ENCODE data around the gene NEAT1. TPM values are rescaled to one million over a fixed set of nuclear protein-coding genes. Genes with fewer than 3 reads are reported as not detected.

The NEAT1 gene
- total RNA-seq, 2 experiments from 2014 or later = 221 to 223 TPM

GRCh38 chr11:65404210-65404609 lies 18.4 kb upstream of the NEAT1 start:
- no peaks in the 10 kb centered on the region for H3K27me3 Mint-ChIP-seq
- ChIA-PET CTCF (no interaction called here), POLR2A (no interaction called here)
- peaks cover 42% of the 10 kb centered on the region for H3K36me3 Mint-ChIP-seq (ENCODE audit: low read depth)
- TF ChIP-seq CTCF (IDR thresholded peaks at IDR 0.05) = no peak
- no peak overlapping the region for H3K27ac Mint-ChIP-seq
- no peak for ATAC-seq (ENCODE audit: poor library complexity)
- H3K27ac ChIP-seq (ENCODE audit: low read depth in 1 of 2, low read length in 2 of 2) = no peak overlapping the region
- no peaks in the 10 kb centered on the region for H3K9me3 Mint-ChIP-seq
- H3K4me3 ChIP-seq (ENCODE audit: low read length) = no peak overlapping the region
- H3K4me1 Mint-ChIP-seq (ENCODE audit: low read depth) = peaks cover 5% of the 10 kb centered on the region
- peaks cover 9% of the 10 kb centered on the region for H3K4me1 ChIP-seq (ENCODE audit: insufficient read depth, low read length)
- intact Hi-C loops (cut with DNase I, micrococcal nuclease) = loop anchor here in 1 of 2 experiments (2.0 kb wide), 1 partner anchor 15 kb away; no protein-coding TSS in a partner anchor
- no peak overlapping the region for H3K4me3 Mint-ChIP-seq
- peaks cover 61% of the 10 kb centered on the region for H3K36me3 ChIP-seq (ENCODE audit: insufficient read depth, low read length)
- no peak for DNase-seq
- no peaks in the 10 kb centered on the region for H3K27me3 ChIP-seq (ENCODE audit: control insufficient read depth in 1 of 2, insufficient read depth in 2 of 2, low read length in 2 of 2)
- H3K9me3 ChIP-seq (ENCODE audit: control insufficient read depth in 1 of 2, insufficient read depth in 1 of 2, low read length in 2 of 2) = no peaks in the 10 kb centered on the region

- Mint-ChIP-seq H3K27ac (no peak overlapping the region), H3K9me3 (no peaks in the 10 kb centered on the region), H3K4me3 (no peak overlapping the region), H3K36me3 (ENCODE audit: low read depth) (peaks cover 40% of the 10 kb centered on the region), H3K4me1 (ENCODE audit: low read depth) (peaks cover 5% of the 10 kb centered on the region), H3K27me3 (no peaks in the 10 kb centered on the region)
- ChIA-PET POLR2A (no interaction called here), CTCF (no interaction called here)
- Histone ChIP-seq H3K27ac (ENCODE audit: low read depth in 1 of 2, low read length in 2 of 2) (no peak overlapping the region), H3K4me3 (ENCODE audit: low read length) (no peak overlapping the region), H3K36me3 (ENCODE audit: insufficient read depth, low read length) (peaks cover 61% of the 10 kb centered on the region), H3K4me1 (ENCODE audit: insufficient read depth, low read length) (peaks cover 9% of the 10 kb centered on the region), H3K9me3 (ENCODE audit: control insufficient read depth in 1 of 2, insufficient read depth in 1 of 2, low read length in 2 of 2) (no peaks in the 10 kb centered on the region), H3K27me3 (ENCODE audit: control insufficient read depth in 1 of 2, insufficient read depth in 2 of 2, low read length in 2 of 2) (no peaks in the 10 kb centered on the region)
- no peak for TF ChIP-seq CTCF (IDR thresholded peaks at IDR 0.05)
- DNase-seq (no peak), ATAC-seq (ENCODE audit: poor library complexity) (no peak)
- intact Hi-C loops (cut with DNase I, micrococcal nuclease) = loop anchor here in 1 of 2 experiments (2.0 kb wide), 1 partner anchor 16 kb away; no protein-coding TSS in a partner anchor
These were observed 17.8 kb upstream of the NEAT1 start for GRCh38 chr11:65404638-65405339.

GRCh38 chr11:65410936-65411680 lies 11.5 kb upstream of the NEAT1 start:
- peaks cover 32% of the 10 kb centered on the region for H3K36me3 Mint-ChIP-seq (ENCODE audit: low read depth)
- Histone ChIP-seq H3K4me3 (ENCODE audit: low read length) (no peak overlapping the region), H3K4me1 (ENCODE audit: insufficient read depth, low read length) (peaks cover 9% of the 10 kb centered on the region), H3K36me3 (ENCODE audit: insufficient read depth, low read length) (peaks cover 53% of the 10 kb centered on the region), H3K9me3 (ENCODE audit: control insufficient read depth in 1 of 2, insufficient read depth in 1 of 2, low read length in 2 of 2) (no peaks in the 10 kb centered on the region), H3K27me3 (ENCODE audit: control insufficient read depth in 1 of 2, insufficient read depth in 2 of 2, low read length in 2 of 2) (no peaks in the 10 kb centered on the region), H3K27ac (ENCODE audit: low read depth in 1 of 2, low read length in 2 of 2) (no peak overlapping the region)
- no peak overlapping the region for H3K4me3 Mint-ChIP-seq
- no peaks in the 10 kb centered on the region for H3K27me3 Mint-ChIP-seq
- DNase-seq = no peak
- peaks cover 5% of the 10 kb centered on the region for H3K4me1 Mint-ChIP-seq (ENCODE audit: low read depth)
- intact Hi-C loops (cut with DNase I, micrococcal nuclease) = no loop called here
- ChIA-PET POLR2A (interaction anchor here (20.7 kb wide), 1 partner anchor 92 kb away, joined by 3042 read pairs; the partner anchor contains the start of gene MALAT1), CTCF (no interaction called here)
- no peaks in the 10 kb centered on the region for H3K9me3 Mint-ChIP-seq
- TF ChIP-seq CTCF (IDR thresholded peaks at IDR 0.05) = no peak
- ATAC-seq (ENCODE audit: poor library complexity) = no peak
- no peak overlapping the region for H3K27ac Mint-ChIP-seq
